Measurements from ENCODE around the gene ANKRD13C.
A peak's percentile ranks its signal among the peaks of the same experiment; 100 is the strongest.
"Not testable (repeated sequence)": the region's sequence is repeated elsewhere in the genome, so short reads cannot be mapped to it uniquely, and the experiment has no call there.

Gene ANKRD13C

GRCh38 chr1:70355920-70356319 lies 1.4 kb upstream of the ANKRD13C start:
- no peak for DNase-seq

GRCh38 chr1:70355111-70355407 lies 537 bp upstream of the ANKRD13C start:
- DNase-seq: no peak

GRCh38 chr1:70353601-70354331 lies 756 bp downstream of the ANKRD13C start:
- DNase-seq: peak; percentile 7 to 26

DNA sequence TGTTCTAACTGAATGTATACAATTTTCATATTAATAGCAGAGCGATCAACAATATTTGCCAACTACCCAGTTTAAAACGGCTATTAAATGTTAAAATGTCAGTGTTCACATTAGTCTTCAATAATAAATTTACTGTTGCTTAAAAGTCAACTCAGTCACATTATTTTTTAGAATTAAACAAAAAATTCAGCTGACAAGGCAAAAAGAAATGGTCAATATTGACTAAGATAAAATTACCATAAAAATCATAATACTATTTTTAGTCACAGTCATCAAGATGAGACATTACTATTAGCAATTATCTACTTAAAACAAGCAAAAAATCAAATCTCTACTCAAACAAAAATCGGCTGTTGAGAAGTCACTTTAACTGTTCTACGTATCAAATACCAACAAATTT lies 1.5 kb downstream of the ANKRD13C start:
- DNase-seq: no peak

GRCh38 chr1:70349799-70350198 lies 4.7 kb downstream of the ANKRD13C start:
- DNase-seq: not testable (repeated sequence)

GRCh38 chr1:70348399-70349165 lies 5.9 kb downstream of the ANKRD13C start:
- DNase-seq: no peak

- DNase-seq: not testable (repeated sequence)
These were observed 14.9 kb downstream of the ANKRD13C start for GRCh38 chr1:70339644-70340043.

- DNase-seq: no peak
These were observed 18.5 kb downstream of the ANKRD13C start for GRCh38 chr1:70336050-70336449.

GRCh38 chr1:70334436-70334835 lies 20.1 kb downstream of the ANKRD13C start:
- DNase-seq: no peak

DNA sequence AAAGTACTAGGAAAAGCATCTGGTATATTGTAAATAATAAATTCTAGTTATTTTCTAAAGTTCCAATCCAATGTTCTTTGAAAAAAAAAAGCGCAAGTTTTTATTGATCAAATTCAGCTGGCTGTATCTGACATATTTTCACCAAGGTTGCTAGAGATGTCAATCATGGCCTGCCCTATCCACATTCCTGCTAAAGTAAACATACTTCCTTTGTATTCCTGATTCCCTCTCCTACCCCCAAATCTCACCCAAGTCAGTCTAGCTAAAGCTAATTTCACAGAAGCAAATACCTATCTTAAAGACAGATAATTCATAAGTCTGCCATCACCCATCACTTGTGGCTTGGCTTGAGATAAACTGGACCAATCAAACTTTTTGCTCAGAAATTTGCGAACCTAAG lies 21.3 kb downstream of the ANKRD13C start:
- DNase-seq: no peak

DNA sequence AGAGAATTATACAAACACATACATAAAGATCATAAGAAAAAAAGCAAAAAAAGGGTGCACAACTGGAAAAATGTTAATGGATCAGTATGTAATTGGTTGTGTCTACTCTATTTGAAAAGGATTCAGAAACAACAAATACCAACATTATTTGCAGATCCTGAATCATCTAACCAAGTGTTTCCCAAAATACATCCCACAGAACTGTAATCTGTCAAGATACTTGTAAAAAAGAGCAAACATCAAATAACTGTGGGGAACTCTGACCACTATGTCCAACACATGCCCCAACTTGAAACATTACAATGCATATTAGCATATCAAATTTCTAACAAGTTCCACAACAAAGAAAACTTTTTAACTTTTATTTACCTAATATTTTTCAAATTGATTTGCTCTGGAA lies 22.6 kb downstream of the ANKRD13C start:
- DNase-seq: no peak

- no peak for DNase-seq
These were observed 27.0 kb downstream of the ANKRD13C start for GRCh38 chr1:70327306-70328076.

- DNase-seq: no peak
These were observed 29.8 kb downstream of the ANKRD13C start for GRCh38 chr1:70324683-70325082.

- no peak for DNase-seq
These were observed 34.8 kb downstream of the ANKRD13C start for GRCh38 chr1:70319750-70320149.

DNA sequence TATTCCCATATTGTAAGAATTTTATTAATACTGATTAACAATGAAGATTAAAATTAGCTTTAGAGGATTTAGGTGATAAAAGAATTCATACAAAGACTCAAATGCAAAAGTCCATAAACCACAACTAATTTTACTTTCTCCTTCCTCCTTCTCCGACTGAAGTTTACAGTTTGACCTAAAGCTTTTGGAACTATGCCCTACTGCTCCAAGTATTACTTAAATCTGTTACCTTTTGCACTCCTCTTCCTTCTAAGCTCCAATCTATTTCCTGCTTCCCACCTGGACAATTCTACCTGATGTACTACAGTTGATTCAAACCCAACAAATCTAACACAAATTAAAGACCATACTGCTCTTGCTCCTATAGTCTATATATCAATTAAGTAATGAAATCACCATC lies 36.3 kb downstream of the ANKRD13C start:
- DNase-seq: no peak

DNA sequence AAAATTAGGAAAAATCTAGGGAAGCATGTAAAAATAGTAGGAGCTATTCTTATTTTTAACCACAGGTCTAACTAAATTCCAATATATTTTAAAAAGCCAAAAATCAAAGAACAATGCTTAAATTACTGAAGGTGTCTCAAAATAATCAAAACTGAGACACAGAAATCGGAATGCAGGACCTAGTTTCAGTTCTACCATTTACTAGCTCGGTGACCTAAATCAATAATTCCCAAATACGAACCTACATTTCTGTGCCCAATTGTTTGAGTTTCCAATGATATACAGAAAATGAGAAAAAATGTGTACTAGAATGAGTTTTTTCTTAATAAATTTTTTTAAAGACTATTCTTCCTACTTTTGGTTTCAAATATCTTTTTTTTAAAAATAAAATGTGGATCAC lies 37.4 kb downstream of the ANKRD13C start:
- no peak for DNase-seq

DNA sequence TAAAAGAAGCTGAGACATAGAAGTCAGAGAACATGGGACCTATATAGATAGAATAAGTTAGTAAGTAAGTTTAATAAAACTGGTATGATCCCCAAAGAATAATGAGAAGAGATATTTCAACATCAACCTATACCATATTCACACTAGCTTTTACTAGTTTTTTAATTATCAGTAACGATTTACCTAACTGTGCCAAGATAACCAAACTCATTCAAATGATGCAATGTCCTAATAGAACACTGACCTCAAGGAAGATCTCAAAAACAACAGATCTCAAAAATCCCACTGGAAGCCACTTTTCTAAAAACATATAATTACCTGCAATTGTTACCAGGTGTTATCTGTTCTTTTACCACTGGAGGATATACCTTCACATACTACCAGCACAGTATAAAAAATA lies 38.7 kb downstream of the ANKRD13C start:
- DNase-seq: no peak

- DNase-seq: no peak
These were observed 39.7 kb downstream of the ANKRD13C start for GRCh38 chr1:70314706-70315304.

DNA sequence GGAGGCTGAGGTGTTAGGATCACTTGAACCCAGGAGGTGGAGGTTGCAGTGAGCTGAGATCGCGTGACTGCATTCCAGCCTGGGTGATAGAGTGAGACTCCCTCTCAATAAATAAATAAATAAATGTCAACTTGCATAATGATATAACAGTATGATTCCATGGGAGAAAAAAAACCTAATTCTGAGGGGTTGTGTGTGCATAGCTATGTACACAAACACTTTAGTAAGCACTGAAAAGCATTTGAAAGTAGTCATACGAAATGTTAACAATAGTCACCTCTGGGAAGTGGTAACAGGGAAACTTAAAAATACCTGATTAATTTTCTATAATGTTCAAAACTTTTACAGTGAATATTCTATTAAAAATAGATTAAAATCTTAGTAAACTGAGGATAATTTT lies 43.2 kb downstream of the ANKRD13C start:
- no peak for DNase-seq

DNA sequence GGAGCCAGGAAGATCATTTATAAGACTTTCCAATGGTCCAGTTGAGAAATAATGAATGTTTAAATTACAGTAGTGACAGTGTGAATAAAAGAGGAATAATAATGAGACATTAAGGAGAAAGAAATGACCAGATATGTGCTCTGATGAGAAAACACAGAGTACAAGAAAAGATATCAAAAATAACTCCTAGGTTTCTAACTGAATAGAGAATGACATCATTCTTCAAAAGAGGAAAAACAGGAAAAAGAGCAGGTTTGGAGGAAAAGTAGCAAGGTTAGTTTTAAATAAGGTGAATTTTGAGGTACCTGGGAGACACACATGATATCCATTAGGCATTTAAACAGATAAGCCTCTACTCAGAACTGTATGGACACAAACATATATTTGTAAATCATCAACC lies 55.0 kb downstream of the ANKRD13C start:
- no peak for DNase-seq

DNA sequence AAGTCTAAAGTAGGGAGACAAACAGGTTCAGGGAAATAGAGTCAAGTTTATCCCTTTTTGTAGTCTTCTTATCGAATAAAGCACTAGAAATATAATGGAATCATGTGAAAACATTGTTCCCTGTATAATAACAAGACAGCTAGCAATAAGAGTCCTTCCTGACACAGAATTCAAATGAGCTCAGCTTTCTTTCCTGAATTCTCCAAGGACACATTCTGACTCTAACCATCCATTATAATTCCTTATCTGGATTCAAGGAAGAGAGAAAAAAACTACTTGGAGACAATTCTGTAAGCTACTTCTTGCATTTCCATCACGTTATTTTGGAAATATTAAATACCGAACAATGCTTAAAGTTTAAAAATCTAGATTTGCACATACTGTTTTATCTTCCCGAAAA lies 58.8 kb downstream of the ANKRD13C start:
- no peak for DNase-seq

GRCh38 chr1:70293186-70293843 lies 61.2 kb downstream of the ANKRD13C start:
- DNase-seq: no peak

- no peak for DNase-seq
These were observed 64.3 kb downstream of the ANKRD13C start for GRCh38 chr1:70290218-70290617.
